Germinal center (tissue), 1 donor: ENCODE data around the gene GIPC1.
"Not testable (repeated sequence)": the region's sequence is repeated elsewhere in the genome, so short reads cannot be mapped to it uniquely, and the experiment has no call there.

Source experiments
- DNase-seq: peaks from one replicate; pipeline ENCODE4 v3.0.0; 2012; ENCODE audit warnings: mixed read lengths, low spot score

GIPC1 gene

GRCh38 chr19:14470031-14470876 is 25.7 kb downstream of the GIPC1 start:
- DNase-seq, result no peak

- DNase-seq, result no peak
Measured at GRCh38 chr19:14467816-14468215, 28.1 kb downstream of the GIPC1 start.

GRCh38 chr19:14467391-14467790 is 28.5 kb downstream of the GIPC1 start:
- DNase-seq, result no peak

- DNase-seq, result no peak
Measured at GRCh38 chr19:14463747-14464146, 32.2 kb downstream of the GIPC1 start.

GRCh38 chr19:14462401-14462800 is 33.5 kb downstream of the GIPC1 start:
- DNase-seq, result not testable (repeated sequence)

GRCh38 chr19:14460935-14461334 is 35.0 kb downstream of the GIPC1 start:
- DNase-seq, result no peak

GRCh38 chr19:14459703-14460102 is 36.2 kb downstream of the GIPC1 start:
- no peak for DNase-seq

- not testable (repeated sequence) for DNase-seq
Measured at GRCh38 chr19:14452303-14452702, 43.6 kb downstream of the GIPC1 start.

GRCh38 chr19:14450876-14451275 is 45.1 kb downstream of the GIPC1 start:
- no peak for DNase-seq

GRCh38 chr19:14450168-14450874 is 45.6 kb downstream of the GIPC1 start:
- peak; percentile 60 for DNase-seq

GRCh38 chr19:14449321-14449720 is 46.6 kb downstream of the GIPC1 start:
- DNase-seq, result no peak

GRCh38 chr19:14446336-14447036 is 49.4 kb downstream of the GIPC1 start:
- no peak for DNase-seq

GRCh38 chr19:14443632-14444216 is 52.2 kb downstream of the GIPC1 start:
- no peak for DNase-seq

- no peak for DNase-seq
Measured at GRCh38 chr19:14442891-14443631, 52.9 kb downstream of the GIPC1 start.

- DNase-seq, result no peak
Measured at GRCh38 chr19:14441041-14441938, 54.6 kb downstream of the GIPC1 start.

GRCh38 chr19:14440049-14440448 is 55.9 kb downstream of the GIPC1 start:
- DNase-seq, result peak; percentile 80

- no peak for DNase-seq
Measured at GRCh38 chr19:14439014-14439413, 56.9 kb downstream of the GIPC1 start.

- no peak for DNase-seq
Measured at GRCh38 chr19:14437578-14438140, 58.3 kb downstream of the GIPC1 start.

GRCh38 chr19:14435320-14436050 is 60.4 kb downstream of the GIPC1 start:
- DNase-seq, result no peak
